MG63 (cell line): ENCODE measurements around the gene PCDH18. TPM values are rescaled to one million over a fixed set of nuclear protein-coding genes. Genes with fewer than 3 reads are reported as not detected.
"Not testable (repeated sequence)": the region's sequence is repeated elsewhere in the genome, so short reads cannot be mapped to it uniquely, and the experiment has no call there.

Experiments used
- DNase-seq: peaks from one replicate; pipeline ENCODE4 v3.0.0-alpha.2; 2020
- H3K27me3 ChIP-seq: fragments of 250-450 bp; sonication (Bioruptor Pico); 2 replicates; pipeline ENCODE4 v1.5.1; 2020; ENCODE audit warnings: mild to moderate bottlenecking, moderate library complexity
- H3K36me3 ChIP-seq: fragments of 250-450 bp; sonication (Bioruptor Pico); 2 replicates; pipeline ENCODE4 v1.5.1; 2020; ENCODE audit warnings: mild to moderate bottlenecking, moderate library complexity
- H3K4me3 ChIP-seq: fragments of 250-450 bp; sonication (Bioruptor Pico); 2 replicates; pipeline ENCODE4 v1.5.1; 2020; ENCODE audit warnings: mild to moderate bottlenecking, moderate library complexity
- H3K9me3 ChIP-seq: fragments of 250-450 bp; sonication (Bioruptor Pico); 2 replicates; pipeline ENCODE4 v1.5.1; 2020; ENCODE audit warnings: mild to moderate bottlenecking, moderate library complexity
- total RNA-seq: library from RNA; depleted of rRNA; stranded (reverse); fragments of >200 nt; shearing (Covaris generic); gene quantifications from 2 replicates; pipeline ENCODE4 v1.2.3, GENCODE V29; 2014; ENCODE audit warnings: low replicate concordance; rRNA removed

PCDH18 gene, protein sequence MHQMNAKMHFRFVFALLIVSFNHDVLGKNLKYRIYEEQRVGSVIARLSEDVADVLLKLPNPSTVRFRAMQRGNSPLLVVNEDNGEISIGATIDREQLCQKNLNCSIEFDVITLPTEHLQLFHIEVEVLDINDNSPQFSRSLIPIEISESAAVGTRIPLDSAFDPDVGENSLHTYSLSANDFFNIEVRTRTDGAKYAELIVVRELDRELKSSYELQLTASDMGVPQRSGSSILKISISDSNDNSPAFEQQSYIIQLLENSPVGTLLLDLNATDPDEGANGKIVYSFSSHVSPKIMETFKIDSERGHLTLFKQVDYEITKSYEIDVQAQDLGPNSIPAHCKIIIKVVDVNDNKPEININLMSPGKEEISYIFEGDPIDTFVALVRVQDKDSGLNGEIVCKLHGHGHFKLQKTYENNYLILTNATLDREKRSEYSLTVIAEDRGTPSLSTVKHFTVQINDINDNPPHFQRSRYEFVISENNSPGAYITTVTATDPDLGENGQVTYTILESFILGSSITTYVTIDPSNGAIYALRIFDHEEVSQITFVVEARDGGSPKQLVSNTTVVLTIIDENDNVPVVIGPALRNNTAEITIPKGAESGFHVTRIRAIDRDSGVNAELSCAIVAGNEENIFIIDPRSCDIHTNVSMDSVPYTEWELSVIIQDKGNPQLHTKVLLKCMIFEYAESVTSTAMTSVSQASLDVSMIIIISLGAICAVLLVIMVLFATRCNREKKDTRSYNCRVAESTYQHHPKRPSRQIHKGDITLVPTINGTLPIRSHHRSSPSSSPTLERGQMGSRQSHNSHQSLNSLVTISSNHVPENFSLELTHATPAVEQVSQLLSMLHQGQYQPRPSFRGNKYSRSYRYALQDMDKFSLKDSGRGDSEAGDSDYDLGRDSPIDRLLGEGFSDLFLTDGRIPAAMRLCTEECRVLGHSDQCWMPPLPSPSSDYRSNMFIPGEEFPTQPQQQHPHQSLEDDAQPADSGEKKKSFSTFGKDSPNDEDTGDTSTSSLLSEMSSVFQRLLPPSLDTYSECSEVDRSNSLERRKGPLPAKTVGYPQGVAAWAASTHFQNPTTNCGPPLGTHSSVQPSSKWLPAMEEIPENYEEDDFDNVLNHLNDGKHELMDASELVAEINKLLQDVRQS
- total RNA-seq = 22.1 and 26.5 TPM in 2 replicates

DNA sequence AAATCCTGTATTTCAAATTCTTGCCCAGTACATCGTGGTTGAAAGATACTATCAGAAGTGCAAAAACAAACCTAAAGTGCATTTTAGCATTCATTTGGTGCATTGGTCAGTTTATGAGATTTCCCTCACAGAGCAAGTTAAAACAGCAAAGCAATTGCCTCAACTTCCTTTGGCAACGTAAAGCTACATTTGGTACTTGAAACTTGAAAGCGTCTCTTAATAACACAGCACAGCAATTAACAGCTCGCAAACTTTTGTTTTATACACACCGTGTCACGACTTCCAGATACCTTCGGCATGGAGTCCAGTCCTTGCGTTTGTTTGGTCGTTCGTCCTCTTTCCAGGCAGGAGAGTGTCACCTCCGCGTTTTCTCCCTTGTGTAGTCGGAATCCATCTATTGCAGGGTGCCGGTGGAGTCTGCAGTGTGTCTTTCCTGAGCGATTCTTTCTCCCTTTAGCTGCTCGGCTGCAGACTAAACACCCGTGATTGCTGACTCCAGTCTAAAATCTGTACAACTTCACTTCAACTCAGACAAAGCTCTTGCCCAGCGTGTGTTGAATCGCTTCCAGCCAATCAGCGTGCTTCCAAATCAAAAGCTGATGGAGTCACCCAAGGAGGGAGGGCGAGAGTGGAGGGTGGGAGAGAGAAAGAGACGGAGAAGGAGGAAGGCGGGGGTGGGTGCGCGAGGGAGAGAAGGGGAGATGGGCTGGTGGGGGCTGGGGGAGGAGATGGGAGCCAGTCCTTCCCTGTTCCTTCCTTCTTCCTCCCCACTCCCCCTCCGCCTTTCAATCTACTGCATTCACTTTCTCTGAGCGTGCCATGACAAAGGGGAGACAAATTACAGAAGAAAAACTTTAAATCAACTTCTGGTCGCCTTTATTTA is at the start of gene PCDH18:
Gene PCDH18, minus strand, starts transcription at position 509 of the 883 bp plus-strand sequence. Its CDS starts 406 bp downstream, at position 103.
- H3K4me3 ChIP-seq = peak within 1 kb of the TSS; percentile 83
- H3K9me3 ChIP-seq = no peaks in the 10 kb centered on the region
- peak; percentile 93 for DNase-seq
- no peaks in the 10 kb centered on the region for H3K27me3 ChIP-seq
- peaks cover 37% of the 10 kb centered on the region for H3K36me3 ChIP-seq

- no peaks in the 10 kb centered on the region for H3K27me3 ChIP-seq
- H3K9me3 ChIP-seq = no peaks in the 10 kb centered on the region
- H3K36me3 ChIP-seq = no peaks in the 10 kb centered on the region
- H3K4me3 ChIP-seq = no peak overlapping the region
- no peak for DNase-seq
Measured at GRCh38 chr4:137576446-137576845, 44.2 kb upstream of the PCDH18 start.

GRCh38 chr4:137572647-137573046 is 40.4 kb upstream of the PCDH18 start:
- no peak for DNase-seq
- no peaks in the 10 kb centered on the region for H3K27me3 ChIP-seq
- H3K9me3 ChIP-seq = no peaks in the 10 kb centered on the region
- no peak overlapping the region for H3K4me3 ChIP-seq
- no peaks in the 10 kb centered on the region for H3K36me3 ChIP-seq

DNA sequence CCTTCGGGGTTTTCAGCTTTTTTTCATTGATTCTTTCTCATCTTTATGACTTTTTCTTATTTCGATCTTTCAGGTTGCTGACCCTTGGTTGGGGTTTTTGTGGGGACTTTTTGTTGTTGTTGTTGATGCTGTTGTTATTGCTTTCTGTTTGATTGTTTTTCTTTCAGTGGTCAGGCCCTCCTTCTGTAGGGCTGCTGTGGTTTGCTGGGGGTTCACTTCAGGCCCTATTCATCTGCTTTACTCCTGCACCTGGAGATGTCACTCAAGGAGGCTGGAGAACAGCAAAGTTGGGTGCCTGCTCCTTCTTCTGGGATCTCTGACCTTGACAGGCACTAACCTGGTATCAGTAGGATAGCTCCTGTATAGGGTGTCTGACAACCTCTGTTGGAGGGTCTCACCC is 39.9 kb upstream of the PCDH18 start:
- Histone ChIP-seq H3K4me3 (no peak overlapping the region), H3K27me3 (no peaks in the 10 kb centered on the region), H3K9me3 (no peaks in the 10 kb centered on the region), H3K36me3 (no peaks in the 10 kb centered on the region)
- no peak for DNase-seq

DNA sequence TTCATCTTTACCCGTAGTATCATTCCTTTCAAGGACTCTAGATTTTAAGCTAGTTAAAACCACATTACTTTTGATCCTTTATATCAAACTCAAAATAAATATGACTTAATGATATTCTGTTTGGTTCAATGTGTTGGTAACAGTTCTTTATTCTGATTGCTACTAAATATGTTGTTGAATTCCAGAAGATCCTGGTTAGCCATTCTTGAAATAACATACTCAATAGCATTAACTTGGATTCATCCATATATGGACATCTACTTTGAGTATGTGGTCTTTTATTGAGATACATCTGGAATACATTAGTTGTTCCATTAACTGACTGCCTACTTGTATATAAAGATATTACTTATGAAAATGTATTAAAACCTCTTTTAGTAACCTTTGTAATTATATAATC is 27.5 kb upstream of the PCDH18 start:
- Histone ChIP-seq H3K9me3 (no peaks in the 10 kb centered on the region), H3K27me3 (no peaks in the 10 kb centered on the region), H3K36me3 (no peaks in the 10 kb centered on the region), H3K4me3 (no peak overlapping the region)
- DNase-seq = no peak

GRCh38 chr4:137558951-137559350 is 26.7 kb upstream of the PCDH18 start:
- Histone ChIP-seq H3K27me3 (no peaks in the 10 kb centered on the region), H3K9me3 (no peaks in the 10 kb centered on the region), H3K4me3 (no peak overlapping the region), H3K36me3 (no peaks in the 10 kb centered on the region)
- DNase-seq = peak; percentile 11

- Histone ChIP-seq H3K9me3 (no peaks in the 10 kb centered on the region), H3K4me3 (no peak overlapping the region), H3K36me3 (no peaks in the 10 kb centered on the region), H3K27me3 (no peaks in the 10 kb centered on the region)
- no peak for DNase-seq
Measured at GRCh38 chr4:137545461-137545861, 13.2 kb upstream of the PCDH18 start.

GRCh38 chr4:137543648-137544047 is 11.4 kb upstream of the PCDH18 start:
- no peaks in the 10 kb centered on the region for H3K9me3 ChIP-seq
- H3K27me3 ChIP-seq = no peaks in the 10 kb centered on the region
- no peaks in the 10 kb centered on the region for H3K36me3 ChIP-seq
- no peak for DNase-seq
- no peak overlapping the region for H3K4me3 ChIP-seq

- Histone ChIP-seq H3K9me3 (no peaks in the 10 kb centered on the region), H3K27me3 (no peaks in the 10 kb centered on the region), H3K4me3 (no peak overlapping the region), H3K36me3 (no peaks in the 10 kb centered on the region)
- DNase-seq = no peak
Measured at GRCh38 chr4:137543198-137543597, 10.9 kb upstream of the PCDH18 start.

DNA sequence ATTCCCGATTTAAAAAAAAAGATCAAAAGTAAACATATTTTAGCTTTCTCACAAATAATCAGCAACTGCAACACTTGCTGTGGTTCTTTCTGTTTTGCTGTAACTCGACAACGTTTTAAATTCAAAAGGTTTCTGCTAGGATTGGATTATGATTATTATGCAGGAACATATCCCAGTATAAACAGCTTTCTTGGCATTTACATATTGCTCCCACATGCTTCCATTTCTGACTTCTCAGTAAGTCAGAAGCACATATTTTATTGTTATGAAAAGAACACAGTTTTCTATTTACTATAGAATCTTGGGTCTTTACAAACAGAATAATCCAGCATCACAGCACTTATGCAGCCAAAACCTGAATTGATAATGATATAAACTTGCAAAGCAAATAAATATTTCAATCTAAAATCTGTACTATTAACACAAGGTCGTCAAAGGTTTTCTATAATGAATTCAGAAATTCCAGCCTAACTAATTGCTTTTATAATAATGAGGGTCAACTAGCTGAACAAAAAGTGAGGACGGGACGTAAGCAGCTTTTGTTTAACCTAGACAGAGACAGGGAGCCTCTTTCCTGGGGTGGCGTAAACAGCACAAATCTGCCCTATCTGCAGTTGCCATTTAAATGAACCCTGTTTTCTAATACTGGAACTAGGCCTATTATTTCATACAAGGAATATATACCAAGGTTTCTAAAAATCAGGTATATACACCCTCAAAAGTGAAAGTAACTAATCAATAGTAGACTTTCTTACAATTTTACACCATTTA is 9.8 kb upstream of the PCDH18 start:
- peak overlapping the region; percentile 22 for H3K4me3 ChIP-seq
- no peak for DNase-seq

DNA sequence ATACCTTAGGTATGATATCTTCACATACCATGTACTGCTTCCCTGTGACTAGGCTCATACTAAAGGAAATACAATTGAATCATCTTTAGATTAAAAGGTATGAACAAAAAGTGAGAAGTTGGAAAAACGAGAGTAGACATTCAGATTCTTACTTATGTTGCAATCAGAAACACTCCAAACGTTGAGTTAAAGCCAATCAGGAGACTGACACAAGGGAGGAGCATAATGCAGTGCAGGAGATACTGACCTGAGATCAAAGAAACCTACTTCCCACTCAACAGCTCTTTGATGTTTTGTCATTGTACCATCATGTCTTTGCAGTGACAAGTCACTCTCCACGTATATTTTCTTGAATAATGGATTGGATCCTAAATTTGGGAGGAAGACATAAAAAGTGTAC is 8.9 kb upstream of the PCDH18 start:
- Histone ChIP-seq H3K4me3 (no peak overlapping the region), H3K9me3 (no peaks in the 10 kb centered on the region), H3K36me3 (no peaks in the 10 kb centered on the region), H3K27me3 (no peaks in the 10 kb centered on the region)
- no peak for DNase-seq

More for the DNA sequence above, 9.8 kb upstream of the PCDH18 start:
- H3K36me3 ChIP-seq = no peaks in the 10 kb centered on the region
- H3K9me3 ChIP-seq = no peaks in the 10 kb centered on the region
- no peaks in the 10 kb centered on the region for H3K27me3 ChIP-seq

GRCh38 chr4:137540356-137540755 is 8.1 kb upstream of the PCDH18 start:
- no peaks in the 10 kb centered on the region for H3K27me3 ChIP-seq
- no peak for DNase-seq
- H3K9me3 ChIP-seq = no peaks in the 10 kb centered on the region
- H3K4me3 ChIP-seq = no peak overlapping the region
- H3K36me3 ChIP-seq = no peaks in the 10 kb centered on the region

GRCh38 chr4:137538526-137538925 is 6.2 kb upstream of the PCDH18 start:
- Histone ChIP-seq H3K27me3 (no peaks in the 10 kb centered on the region), H3K9me3 (no peaks in the 10 kb centered on the region), H3K36me3 (no peaks in the 10 kb centered on the region), H3K4me3 (no peak overlapping the region)
- DNase-seq = no peak

- H3K36me3 ChIP-seq, H3K27me3 ChIP-seq, DNase-seq, H3K4me3 ChIP-seq, H3K9me3 ChIP-seq: not testable (repeated sequence)
Measured at GRCh38 chr4:137537807-137538206, 5.5 kb upstream of the PCDH18 start.

DNA sequence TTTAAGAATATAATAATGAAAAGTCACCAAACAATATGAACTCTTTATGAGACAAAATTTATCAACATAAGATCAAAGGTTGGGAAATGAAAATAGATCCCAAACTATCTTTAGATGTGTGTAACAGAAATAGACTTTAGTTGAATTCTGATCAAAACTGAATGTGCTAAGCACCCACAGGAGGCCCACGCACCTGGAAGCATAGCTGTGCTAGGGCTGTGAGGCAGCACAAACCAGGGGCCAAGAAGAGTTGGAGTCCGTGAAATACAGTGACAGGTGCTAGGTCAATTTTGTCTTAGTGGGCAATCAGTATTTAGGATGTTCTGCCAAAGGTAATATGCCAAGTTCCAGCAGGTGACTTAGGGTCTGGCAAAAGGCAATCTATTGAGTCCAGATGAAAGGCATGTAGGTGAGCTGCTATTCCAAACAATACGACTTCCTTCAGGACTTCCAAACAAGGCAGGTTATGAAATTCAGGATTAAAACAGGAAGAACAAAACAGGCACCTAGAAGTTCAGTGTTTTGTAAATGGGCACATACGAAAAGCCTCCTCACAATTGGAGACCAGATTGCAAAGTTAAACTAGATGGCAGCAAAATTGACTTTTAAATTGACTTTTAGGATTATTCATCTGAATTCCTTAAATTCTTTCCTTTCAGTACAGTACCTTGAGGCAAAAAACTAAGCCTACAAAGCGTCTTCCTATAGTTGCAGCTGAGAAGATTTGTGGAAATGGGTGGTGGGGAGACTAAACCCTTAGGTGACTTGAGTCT is 4.7 kb upstream of the PCDH18 start:
- H3K4me3 ChIP-seq = no peak overlapping the region
- no peak for DNase-seq
- no peaks in the 10 kb centered on the region for H3K36me3 ChIP-seq
- no peaks in the 10 kb centered on the region for H3K27me3 ChIP-seq
- no peaks in the 10 kb centered on the region for H3K9me3 ChIP-seq
